Left kidney (tissue), 2 donors: ENCODE data around the gene ZMIZ2. TPM values are rescaled to one million over a fixed set of nuclear protein-coding genes. Genes with fewer than 3 reads are reported as not detected.
A peak's percentile ranks its signal among the peaks of the same experiment; 100 is the strongest.
"Not testable (repeated sequence)": the region's sequence is repeated elsewhere in the genome, so short reads cannot be mapped to it uniquely, and the experiment has no call there.

ENCODE experiments used
- DNase-seq: peaks from one replicate; pipeline ENCODE4 v3.0.0-alpha.2; 2013
- polyA plus RNA-seq: library from polyadenylated mRNA; unstranded; fragments of 120-200 nt; gene quantifications from one replicate; pipeline ENCODE4 v1.2.1, GENCODE V29; 2013; ENCODE audit not compliant: insufficient read length

Gene ZMIZ2
- polyA plus RNA-seq, 1 donor = 77.5 TPM

- DNase-seq = no peak
Observed at GRCh38 chr7:44769776-44770294, 21.2 kb downstream of the ZMIZ2 start.

GRCh38 chr7:44771358-44771757, 22.7 kb downstream of the ZMIZ2 start:
- DNase-seq = no peak

GRCh38 chr7:44772440-44772839, 23.8 kb downstream of the ZMIZ2 start:
- DNase-seq = no peak

- DNase-seq = no peak
Observed at GRCh38 chr7:44772867-44773266, 24.2 kb downstream of the ZMIZ2 start.

- not testable (repeated sequence) for DNase-seq
Observed at GRCh38 chr7:44774486-44774885, 25.8 kb downstream of the ZMIZ2 start.

- DNase-seq = no peak
Observed at GRCh38 chr7:44775383-44776107, 26.9 kb downstream of the ZMIZ2 start.

GRCh38 chr7:44776211-44776610, 27.6 kb downstream of the ZMIZ2 start:
- DNase-seq = no peak

- DNase-seq = no peak
Observed at GRCh38 chr7:44782460-44782859, 33.8 kb downstream of the ZMIZ2 start.

- no peak for DNase-seq
Observed at GRCh38 chr7:44783407-44783806, 34.8 kb downstream of the ZMIZ2 start.

- no peak for DNase-seq
Observed at GRCh38 chr7:44784364-44784763, 35.7 kb downstream of the ZMIZ2 start.

- DNase-seq = not testable (repeated sequence)
Observed at GRCh38 chr7:44785218-44785617, 36.6 kb downstream of the ZMIZ2 start.

GRCh38 chr7:44787041-44787440, 38.4 kb downstream of the ZMIZ2 start:
- no peak for DNase-seq

GRCh38 chr7:44787762-44788161, 39.1 kb downstream of the ZMIZ2 start:
- no peak for DNase-seq

GRCh38 chr7:44789990-44790389, 41.3 kb downstream of the ZMIZ2 start:
- DNase-seq = no peak

- DNase-seq = no peak
Observed at GRCh38 chr7:44791278-44792219, 42.9 kb downstream of the ZMIZ2 start.

- no peak for DNase-seq
Observed at GRCh38 chr7:44793919-44794318, 45.3 kb downstream of the ZMIZ2 start.

- DNase-seq = no peak
Observed at GRCh38 chr7:44794331-44794730, 45.7 kb downstream of the ZMIZ2 start.

GRCh38 chr7:44796034-44796503, 47.4 kb downstream of the ZMIZ2 start:
- peak; percentile 47 for DNase-seq

- peak; percentile 97 for DNase-seq
Observed at GRCh38 chr7:44796504-44797328, 48.1 kb downstream of the ZMIZ2 start, which contains the start of gene PPIA. Gene PPIA (plus strand): TSS chr7:44796681. CDS start chr7:44796725, 44 bp downstream.

GRCh38 chr7:44797329-44798258, 48.9 kb downstream of the ZMIZ2 start:
- peak; percentile 88 for DNase-seq
